Suprapubic skin (tissue), 4 donors: ENCODE data around the gene MLYCD. TPM values are rescaled to one million over a fixed set of nuclear protein-coding genes. Genes with fewer than 3 reads are reported as not detected.

Source experiments
- DNase-seq, 2 donors: peaks; one replicate each; pipeline ENCODE4 v3.0.0-alpha.2; 2019; ENCODE audit warnings: low spot score in 2 of 2
- H3K27ac ChIP-seq: fragments of 200-600 bp; sonication (generic); one replicate; pipeline ENCODE4 v1.5.1; 2019
- H3K27me3 ChIP-seq: fragments of 200-600 bp; sonication (generic); one replicate; pipeline ENCODE4 v1.5.1; 2019
- H3K36me3 ChIP-seq: fragments of 200-600 bp; sonication (generic); one replicate; pipeline ENCODE4 v1.5.1; 2019
- H3K4me1 ChIP-seq: fragments of 200-600 bp; sonication (generic); one replicate; pipeline ENCODE4 v1.5.1; 2019
- H3K4me3 ChIP-seq: fragments of 200-600 bp; sonication (generic); one replicate; pipeline ENCODE4 v1.5.1; 2019; ENCODE audit warnings: mild to moderate bottlenecking
- H3K9me3 ChIP-seq: fragments of 200-600 bp; sonication (generic); one replicate; pipeline ENCODE4 v1.5.1; 2019
- CTCF ChIP-seq, 2 donors: fragments of 200-600 bp in 1 of 2; fragments of 450-650 bp in 1 of 2; sonication (generic) in 1 of 2; IDR thresholded peaks; one replicate each; pipeline ENCODE4 v1.5.1; 2016 to 2019; ENCODE audit warnings: antibody characterized with exemption in 2 of 2, mild to moderate bottlenecking in 1 of 2, moderate library complexity in 1 of 2
- EP300 ChIP-seq: sonication (generic); formaldehyde crosslinking; IDR thresholded peaks from one replicate; pipeline ENCODE4 v1.6.1; 2017; ENCODE audit warnings: antibody characterized with exemption
- POLR2A ChIP-seq, 2 donors: fragments of 450-650 bp; IDR thresholded peaks; one replicate each; pipeline ENCODE4 v1.6.1; 2017; ENCODE audit warnings: antibody characterized with exemption in 2 of 2, mild to moderate bottlenecking in 2 of 2, moderate library complexity in 2 of 2
- POLR2AphosphoS5 ChIP-seq, 3 donors: sonication (generic); formaldehyde crosslinking; IDR thresholded peaks; one replicate each; pipeline ENCODE4 v1.6.1; 2017; ENCODE audit warnings: antibody characterized with exemption in 3 of 3
- WGBS: methylation state at CpG from one replicate; pipeline ENCODE4 v1.1.5; 2018; 5-methylcytosine and 5-hydroxymethylcytosine counted together
- total RNA-seq, 4 donors: library from RNA; depleted of rRNA; stranded (reverse); fragments of >200 nt; gene quantifications; one replicate each; pipeline ENCODE4 v1.1.0, GENCODE V29; 2016

Gene MLYCD
- total RNA-seq, 4 donors from 2014 or later, result 4.4 to 23.7 (median 5.7) TPM

DNA sequence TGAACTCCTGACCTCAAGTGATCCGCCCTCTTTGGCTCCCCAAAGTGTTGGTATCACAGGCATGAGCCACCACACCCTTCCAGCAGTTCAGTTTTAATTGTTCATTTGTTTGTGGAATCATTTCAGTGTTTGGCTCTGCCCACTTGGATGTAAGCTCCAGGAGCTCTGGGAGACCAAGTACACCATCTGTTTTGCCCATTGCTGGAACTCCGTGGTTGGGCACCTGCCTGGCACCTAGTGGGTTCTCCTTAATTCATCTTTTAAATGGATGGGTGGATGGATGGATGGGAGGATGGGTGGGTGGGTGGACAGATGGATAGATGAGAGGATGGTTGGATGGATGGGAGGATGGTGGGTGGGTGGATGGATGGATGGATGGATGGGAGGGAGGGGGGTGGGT is 68.2 kb downstream of the MLYCD start:
- peaks cover 32% of the 10 kb centered on the region for H3K36me3 ChIP-seq
- no peaks in the 10 kb centered on the region for H3K9me3 ChIP-seq
- no peak overlapping the region for H3K27ac ChIP-seq
- no peak for TF ChIP-seq CTCF (IDR thresholded peaks at IDR 0.05)
- no peak for TF ChIP-seq POLR2A (IDR thresholded peaks at IDR 0.05)
- TF ChIP-seq POLR2AphosphoS5 (IDR thresholded peaks at IDR 0.05), result no peak
- TF ChIP-seq EP300, result no peak
- WGBS, result 54% methylated on average over 2 of the region's 2 CpGs
- H3K27me3 ChIP-seq, result peaks cover 21% of the 10 kb centered on the region
- peaks cover 8% of the 10 kb centered on the region for H3K4me1 ChIP-seq
- DNase-seq, result peak in 1 of 2 donors; percentile 17
- no peak overlapping the region for H3K4me3 ChIP-seq

- peaks cover 25% of the 10 kb centered on the region for H3K36me3 ChIP-seq
- H3K4me1 ChIP-seq, result peaks cover 8% of the 10 kb centered on the region
- TF ChIP-seq EP300, result no peak
- TF ChIP-seq POLR2A (IDR thresholded peaks at IDR 0.05), result no peak
- peak; percentile 7 to 65 for TF ChIP-seq CTCF (IDR thresholded peaks at IDR 0.05)
- TF ChIP-seq POLR2AphosphoS5 (IDR thresholded peaks at IDR 0.05), result no peak
- H3K27me3 ChIP-seq, result peaks cover 21% of the 10 kb centered on the region
- H3K4me3 ChIP-seq, result peak within 1 kb of the TSS; percentile 45
- DNase-seq, result peak in 1 of 2 donors; percentile 59
- 27% methylated on average over 14 of the region's 35 CpGs for WGBS
- no peak within 1 kb of the TSS for H3K27ac ChIP-seq
- H3K9me3 ChIP-seq, result no peaks in the 10 kb centered on the region
These were observed 69.0 kb downstream of the MLYCD start, which contains the start of gene NECAB2 for GRCh38 chr16:83967838-83968305. Gene NECAB2 (plus strand): TSS chr16:83968244. CDS start chr16:83968649, 405 bp downstream.

DNA sequence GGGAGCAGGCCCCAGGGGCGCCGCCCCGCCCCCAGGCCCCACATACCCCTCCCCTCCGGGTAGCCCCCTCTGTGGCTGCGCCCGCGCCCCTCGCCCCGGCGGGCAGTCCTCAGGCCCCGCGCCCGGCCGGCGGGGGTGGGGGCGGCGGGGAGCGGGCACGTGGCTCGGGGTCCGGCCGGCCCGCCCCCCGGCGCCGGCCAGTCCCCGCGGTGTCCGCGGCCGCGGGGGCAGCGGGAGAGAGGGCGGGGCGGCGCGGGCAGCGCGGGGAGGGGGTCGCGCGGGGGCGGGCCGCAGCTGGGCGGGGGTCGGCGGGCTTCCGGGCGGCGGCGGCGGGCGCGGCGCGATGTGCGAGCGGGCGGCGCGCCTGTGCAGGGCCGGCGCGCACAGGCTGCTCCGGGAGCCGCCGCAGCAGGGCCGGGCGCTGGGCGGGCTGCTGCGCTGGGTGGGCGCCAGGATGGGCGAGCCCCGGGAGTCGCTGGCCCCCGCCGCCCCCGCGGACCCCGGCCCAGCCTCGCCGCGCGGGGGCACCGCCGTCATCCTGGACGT is 69.5 kb downstream of the MLYCD start:
- Histone ChIP-seq H3K9me3 (no peaks in the 10 kb centered on the region), H3K4me1 (peaks cover 8% of the 10 kb centered on the region), H3K27me3 (peaks cover 21% of the 10 kb centered on the region), H3K27ac (no peak overlapping the region), H3K4me3 (peak overlapping the region; percentile 45), H3K36me3 (peaks cover 20% of the 10 kb centered on the region)
- TF ChIP-seq POLR2AphosphoS5 (IDR thresholded peaks at IDR 0.05), result no peak
- no peak for TF ChIP-seq POLR2A (IDR thresholded peaks at IDR 0.05)
- no peak for TF ChIP-seq EP300
- TF ChIP-seq CTCF (IDR thresholded peaks at IDR 0.05), result no peak
- DNase-seq, result no peak
- WGBS, result no CpG with 5 or more reads among the region's 87 CpGs

- H3K27ac ChIP-seq, result no peak overlapping the region
- peaks cover 21% of the 10 kb centered on the region for H3K27me3 ChIP-seq
- no peaks in the 10 kb centered on the region for H3K9me3 ChIP-seq
- H3K4me3 ChIP-seq, result peak overlapping the region; percentile 28
- H3K36me3 ChIP-seq, result peaks cover 15% of the 10 kb centered on the region
- 7% methylated on average over 18 of the region's 45 CpGs for WGBS
- peak in 1 of 2 donors; percentile 65 for DNase-seq
- TF ChIP-seq CTCF (IDR thresholded peaks at IDR 0.05) (no peak), EP300 (no peak), POLR2AphosphoS5 (IDR thresholded peaks at IDR 0.05) (no peak), POLR2A (IDR thresholded peaks at IDR 0.05) (no peak)
- peaks cover 8% of the 10 kb centered on the region for H3K4me1 ChIP-seq
These were observed 70.2 kb downstream of the MLYCD start for GRCh38 chr16:83968891-83969649.

- TF ChIP-seq POLR2AphosphoS5 (IDR thresholded peaks at IDR 0.05), result no peak
- TF ChIP-seq POLR2A (IDR thresholded peaks at IDR 0.05), result no peak
- no peak for TF ChIP-seq EP300
- TF ChIP-seq CTCF (IDR thresholded peaks at IDR 0.05), result no peak
- Histone ChIP-seq H3K4me3 (no peak overlapping the region), H3K4me1 (peaks cover 8% of the 10 kb centered on the region), H3K36me3 (peaks cover 10% of the 10 kb centered on the region), H3K27ac (no peak overlapping the region), H3K9me3 (no peaks in the 10 kb centered on the region), H3K27me3 (peaks cover 25% of the 10 kb centered on the region)
- peak in 1 of 2 donors; percentile 50 for DNase-seq
- WGBS, result 15% methylated on average over 5 of the region's 18 CpGs
These were observed 71.0 kb downstream of the MLYCD start for GRCh38 chr16:83969771-83970429.
